Progenitor cell of endocrine pancreas (in vitro differentiated cells): ENCODE data around the gene WBP2. TPM values are rescaled to one million over a fixed set of nuclear protein-coding genes. Genes with fewer than 3 reads are reported as not detected.
"Not testable (repeated sequence)": the region's sequence is repeated elsewhere in the genome, so short reads cannot be mapped to it uniquely, and the experiment has no call there.

Source experiments
- DNase-seq: peaks from one replicate; pipeline ENCODE4 v3.0.0; 2021; ENCODE audit warnings: low spot score; ENCODE audit not compliant: unreplicated experiment
- H3K27ac Mint-ChIP-seq: 2 replicates; pipeline ENCODE4 v1.8.0; 2021; ENCODE audit warnings: mild to moderate bottlenecking, moderate library complexity, mixed read lengths
- H3K27me3 Mint-ChIP-seq: 2 replicates; pipeline ENCODE4 v1.8.0; 2021; ENCODE audit warnings: mixed read lengths
- H3K36me3 Mint-ChIP-seq: 2 replicates; pipeline ENCODE4 v1.8.0; 2022; ENCODE audit warnings: mixed read lengths; ENCODE audit not compliant: insufficient read depth
- H3K4me1 Mint-ChIP-seq: 2 replicates; pipeline ENCODE4 v1.8.0; 2021; ENCODE audit warnings: low read depth, mixed read lengths
- H3K4me3 Mint-ChIP-seq: 2 replicates; pipeline ENCODE4 v1.8.0; 2021; ENCODE audit warnings: low read depth, mild to moderate bottlenecking, moderate library complexity, mixed read lengths
- H3K9me3 Mint-ChIP-seq: 2 replicates; pipeline ENCODE4 v1.8.0; 2021; ENCODE audit warnings: low read depth, mixed read lengths
- CTCF ChIP-seq: fragments of 200-600 bp; sonication (generic); IDR thresholded peaks from one replicate; pipeline ENCODE4 v1.5.0; 2021; ENCODE audit warnings: antibody characterized with exemption, mild to moderate bottlenecking; ENCODE audit not compliant: unreplicated experiment
- total RNA-seq: library from RNA; stranded (reverse); gene quantifications from 2 replicates; pipeline ENCODE4 v1.2.1, GENCODE V29; 2021

The WBP2 gene
- total RNA-seq, 1 donor from 2014 or later = 47.9 TPM

DNA sequence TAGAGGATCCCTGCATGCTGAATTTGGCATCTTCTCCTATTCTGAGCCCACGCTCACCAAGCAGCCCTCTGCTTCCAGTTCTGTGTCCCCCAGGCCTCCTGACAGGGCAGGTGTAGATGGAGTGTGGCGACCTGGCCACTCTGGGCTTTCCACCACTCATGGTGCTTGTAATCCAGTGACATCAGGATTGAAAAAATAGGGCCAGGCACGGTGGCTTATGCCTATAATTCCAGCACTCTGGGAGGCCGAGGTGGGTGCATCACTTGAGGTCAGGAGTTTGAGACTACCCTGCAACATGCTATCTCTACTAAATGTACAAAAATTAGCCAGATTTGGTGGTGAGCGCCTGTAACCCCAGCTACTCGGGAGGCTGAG is 41.1 kb downstream of the WBP2 start:
- TF ChIP-seq CTCF = no peak
- Mint-ChIP-seq H3K9me3 (no peaks in the 10 kb centered on the region), H3K27ac (peak overlapping the region; percentile 52), H3K4me3 (no peak overlapping the region), H3K27me3 (no peaks in the 10 kb centered on the region), H3K4me1 (no peaks in the 10 kb centered on the region), H3K36me3 (peaks cover 4% of the 10 kb centered on the region)
- DNase-seq = no peak

DNA sequence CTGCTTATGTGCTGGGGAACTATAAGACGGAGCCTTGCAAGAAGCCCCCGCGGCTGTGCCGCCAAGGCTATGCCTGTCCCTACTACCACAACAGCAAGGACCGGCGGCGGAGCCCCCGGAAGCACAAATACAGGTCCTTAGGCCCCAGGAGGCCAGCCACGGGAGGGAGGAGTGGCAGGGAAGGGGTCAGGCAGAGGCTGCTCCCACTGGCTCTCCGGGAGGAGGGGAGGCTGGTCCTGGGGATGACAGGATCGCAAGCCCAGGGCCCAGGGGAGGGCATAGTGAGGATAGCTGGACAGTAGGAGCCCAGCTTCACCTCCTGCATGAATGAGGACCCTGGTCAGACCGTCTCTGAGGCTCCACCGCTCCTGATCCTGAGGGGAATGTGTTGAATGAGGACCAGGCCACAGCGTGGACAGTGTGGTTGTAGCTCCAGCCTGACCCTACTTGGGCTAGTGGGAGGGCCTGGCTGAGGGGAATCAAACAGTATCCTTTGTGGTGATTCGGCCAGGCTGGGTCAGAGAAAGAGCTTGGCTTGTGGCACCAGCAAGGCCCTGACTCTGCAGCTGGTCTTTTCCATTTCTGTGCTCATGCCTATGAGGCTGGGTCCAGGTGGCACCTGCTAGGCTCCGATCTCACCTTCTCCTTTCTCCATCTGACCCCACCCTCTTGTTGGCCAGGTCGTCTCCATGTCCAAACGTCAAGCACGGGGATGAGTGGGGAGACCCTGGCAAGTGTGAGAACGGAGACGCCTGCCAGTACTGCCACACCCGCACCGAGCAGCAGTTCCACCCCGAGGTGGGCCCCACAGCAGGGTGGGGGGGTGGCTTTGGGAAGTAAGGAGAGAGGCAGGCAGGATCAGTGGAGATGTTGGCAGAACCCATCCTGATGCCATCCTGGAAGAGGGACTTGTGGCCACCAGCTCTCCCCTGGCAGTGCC is 41.8 kb downstream of the WBP2 start:
- H3K4me3 Mint-ChIP-seq = no peak overlapping the region
- TF ChIP-seq CTCF = no peak
- no peaks in the 10 kb centered on the region for H3K27me3 Mint-ChIP-seq
- DNase-seq = no peak
- no peaks in the 10 kb centered on the region for H3K9me3 Mint-ChIP-seq
- H3K4me1 Mint-ChIP-seq = no peaks in the 10 kb centered on the region
- H3K27ac Mint-ChIP-seq = peak overlapping the region; percentile 56
- H3K36me3 Mint-ChIP-seq = peaks cover 2% of the 10 kb centered on the region

GRCh38 chr17:75812096-75813013 is 42.8 kb downstream of the WBP2 start:
- Mint-ChIP-seq H3K4me3 (no peak overlapping the region), H3K27me3 (no peaks in the 10 kb centered on the region), H3K4me1 (no peaks in the 10 kb centered on the region), H3K9me3 (no peaks in the 10 kb centered on the region), H3K27ac (no peak overlapping the region), H3K36me3 (peaks cover 2% of the 10 kb centered on the region)
- no peak for DNase-seq
- no peak for TF ChIP-seq CTCF

DNA sequence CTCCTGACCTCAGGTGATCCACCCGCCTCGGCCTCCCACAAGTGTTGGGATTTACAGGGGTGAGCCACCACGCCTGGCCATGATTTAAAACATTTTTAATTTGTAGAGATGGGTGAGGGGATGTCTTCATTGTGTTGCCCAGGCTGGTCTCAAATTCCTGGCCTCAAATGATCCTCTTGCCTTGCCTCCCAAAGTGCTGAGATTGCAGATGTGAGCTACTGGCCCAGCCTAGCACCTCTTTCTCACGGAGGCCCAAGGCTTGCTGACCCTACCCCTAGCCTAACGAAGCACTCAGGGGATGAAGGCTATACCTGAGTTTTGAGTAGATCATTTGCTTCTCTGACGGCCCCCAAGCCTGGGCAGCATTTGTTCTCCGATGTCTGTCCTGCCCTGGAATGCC is 44.0 kb downstream of the WBP2 start:
- H3K27me3 Mint-ChIP-seq = no peaks in the 10 kb centered on the region
- H3K36me3 Mint-ChIP-seq = peaks cover 2% of the 10 kb centered on the region
- H3K9me3 Mint-ChIP-seq = no peaks in the 10 kb centered on the region
- TF ChIP-seq CTCF = no peak
- no peak overlapping the region for H3K4me3 Mint-ChIP-seq
- no peaks in the 10 kb centered on the region for H3K4me1 Mint-ChIP-seq
- DNase-seq = no peak
- H3K27ac Mint-ChIP-seq = no peak overlapping the region

- H3K4me1 Mint-ChIP-seq, DNase-seq, H3K9me3 Mint-ChIP-seq, H3K4me3 Mint-ChIP-seq, H3K27ac Mint-ChIP-seq, H3K36me3 Mint-ChIP-seq, H3K27me3 Mint-ChIP-seq: not testable (repeated sequence)
These were observed 44.4 kb downstream of the WBP2 start for GRCh38 chr17:75810756-75811155.
